ENCODE data around the gene GABRB2.
"Not testable (repeated sequence)": the region's sequence is repeated elsewhere in the genome, so short reads cannot be mapped to it uniquely, and the experiment has no call there.

The GABRB2 gene

GRCh38 chr5:161256957-161257356 is 289.6 kb downstream of the GABRB2 start:
- Histone ChIP-seq H3K4me3 (ENCODE audit: low read depth, low read length) (no peak overlapping the region), H3K36me3 (replicated peaks) (no peaks in the 10 kb centered on the region), H3K27me3 (replicated peaks) (no peaks in the 10 kb centered on the region), H3K27ac (no peak overlapping the region)
- DNase-seq, result no peak
- in situ Hi-C loops (cut with HindIII; ENCODE audit: low pct_ligation_motif_present, low sequenced_read_pairs), result no loop called here
- TF ChIP-seq CTCF (IDR thresholded peaks at IDR 0.05; ENCODE audit: low read depth, low read length, missing control alignments), result no peak

GRCh38 chr5:161252955-161253354 is 293.6 kb downstream of the GABRB2 start:
- H3K4me3 ChIP-seq (ENCODE audit: low read depth, low read length); H3K36me3 ChIP-seq (replicated peaks); H3K27ac ChIP-seq; in situ Hi-C loops (cut with HindIII; ENCODE audit: low pct_ligation_motif_present, low sequenced_read_pairs); DNase-seq; H3K27me3 ChIP-seq (replicated peaks): not testable (repeated sequence)

- no peak for DNase-seq
- Histone ChIP-seq H3K27me3 (replicated peaks) (no peaks in the 10 kb centered on the region), H3K36me3 (replicated peaks) (no peaks in the 10 kb centered on the region), H3K27ac (no peak overlapping the region), H3K4me3 (ENCODE audit: low read depth, low read length) (no peak overlapping the region)
- in situ Hi-C loops (cut with HindIII; ENCODE audit: low pct_ligation_motif_present, low sequenced_read_pairs), result no loop called here
- TF ChIP-seq CTCF (IDR thresholded peaks at IDR 0.05; ENCODE audit: low read depth, low read length, missing control alignments), result no peak
Observed at GRCh38 chr5:161246749-161247148, 299.8 kb downstream of the GABRB2 start.

- H3K36me3 ChIP-seq (replicated peaks); H3K4me3 ChIP-seq (ENCODE audit: low read depth, low read length); H3K27me3 ChIP-seq (replicated peaks); in situ Hi-C loops (cut with HindIII; ENCODE audit: low pct_ligation_motif_present, low sequenced_read_pairs); DNase-seq; H3K27ac ChIP-seq: not testable (repeated sequence)
Observed at GRCh38 chr5:161245846-161246245, 300.7 kb downstream of the GABRB2 start.
